ENCODE results near the gene GALK2. TPM values are rescaled to one million over a fixed set of nuclear protein-coding genes. Genes with fewer than 3 reads are reported as not detected.

Gene GALK2
- total and polyA plus RNA-seq, 8 donors, result 9.3 to 28.0 (median 16.6) TPM

DNA sequence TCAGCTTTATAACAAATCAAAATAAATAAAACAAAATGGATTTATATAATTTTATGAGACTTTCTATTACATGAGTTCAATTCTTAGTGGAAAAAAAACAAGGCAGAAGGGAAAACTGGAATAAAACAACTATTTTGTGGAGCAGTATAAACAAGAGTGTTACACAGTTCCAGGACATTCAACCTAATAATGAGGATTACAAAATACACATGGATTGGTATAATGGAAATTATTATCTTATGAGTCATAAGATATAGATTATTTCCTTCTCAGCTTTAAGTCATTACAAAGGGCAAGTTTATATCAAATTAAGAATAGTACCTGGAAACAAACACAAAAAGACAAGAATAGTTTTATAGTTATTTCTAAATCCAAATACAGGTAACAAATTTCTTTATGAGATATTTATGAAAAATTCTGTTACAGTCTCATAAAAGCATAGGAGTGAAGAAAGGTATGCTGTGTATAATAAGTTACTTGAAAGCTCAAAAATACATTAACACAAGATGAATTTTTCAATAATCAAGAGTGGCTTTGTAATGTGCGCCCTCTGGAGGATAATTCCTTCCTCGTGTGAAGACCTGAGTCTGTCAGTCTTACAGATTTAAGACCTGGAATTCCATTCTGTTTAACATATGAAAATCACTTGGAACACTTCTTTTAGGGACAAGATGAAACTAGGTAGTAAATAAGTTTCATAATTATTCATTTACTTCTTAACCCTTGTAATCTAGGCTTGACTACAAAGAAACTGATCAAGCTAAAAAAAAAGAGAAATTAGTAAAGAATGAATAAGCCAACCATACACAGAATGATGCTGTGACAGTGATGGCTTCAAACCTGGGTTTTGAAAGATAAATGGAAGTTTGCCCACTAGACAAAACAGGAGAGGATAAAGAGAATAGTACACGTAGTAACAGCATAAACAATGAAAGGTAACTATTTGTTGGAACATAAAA is 24.1 kb upstream of the GALK2 start:
- Histone ChIP-seq H3K27me3 (no peaks in the 10 kb centered on the region), H3K4me3 (no peak overlapping the region), H3K27ac (no peak overlapping the region), H3K4me1 (peaks cover 0 to 3% (median 0%) of the 10 kb centered on the region in 3 donors), H3K9me3 (no peaks in the 10 kb centered on the region), H3K36me3 (peaks cover 0 to 16% (median 9%) of the 10 kb centered on the region in 3 donors)
- 14 to 24% methylated on average over 3 of the region's 3 CpGs for WGBS, 2 donors
- ATAC-seq, result peak; percentile 60 to 80 (median 68)
- peak in 2 of 6 donors; percentile 8 to 23 for DNase-seq
- intact Hi-C loops (cut with DNase I), result no loop called here
- peak; percentile 67 for FAIRE-seq
- TF ChIP-seq, protein P1, sequence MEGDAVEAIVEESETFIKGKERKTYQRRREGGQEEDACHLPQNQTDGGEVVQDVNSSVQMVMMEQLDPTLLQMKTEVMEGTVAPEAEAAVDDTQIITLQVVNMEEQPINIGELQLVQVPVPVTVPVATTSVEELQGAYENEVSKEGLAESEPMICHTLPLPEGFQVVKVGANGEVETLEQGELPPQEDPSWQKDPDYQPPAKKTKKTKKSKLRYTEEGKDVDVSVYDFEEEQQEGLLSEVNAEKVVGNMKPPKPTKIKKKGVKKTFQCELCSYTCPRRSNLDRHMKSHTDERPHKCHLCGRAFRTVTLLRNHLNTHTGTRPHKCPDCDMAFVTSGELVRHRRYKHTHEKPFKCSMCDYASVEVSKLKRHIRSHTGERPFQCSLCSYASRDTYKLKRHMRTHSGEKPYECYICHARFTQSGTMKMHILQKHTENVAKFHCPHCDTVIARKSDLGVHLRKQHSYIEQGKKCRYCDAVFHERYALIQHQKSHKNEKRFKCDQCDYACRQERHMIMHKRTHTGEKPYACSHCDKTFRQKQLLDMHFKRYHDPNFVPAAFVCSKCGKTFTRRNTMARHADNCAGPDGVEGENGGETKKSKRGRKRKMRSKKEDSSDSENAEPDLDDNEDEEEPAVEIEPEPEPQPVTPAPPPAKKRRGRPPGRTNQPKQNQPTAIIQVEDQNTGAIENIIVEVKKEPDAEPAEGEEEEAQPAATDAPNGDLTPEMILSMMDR (IDR thresholded peaks at IDR 0.05), result peak in 2 of 4 donors; percentile 35 to 47

DNA sequence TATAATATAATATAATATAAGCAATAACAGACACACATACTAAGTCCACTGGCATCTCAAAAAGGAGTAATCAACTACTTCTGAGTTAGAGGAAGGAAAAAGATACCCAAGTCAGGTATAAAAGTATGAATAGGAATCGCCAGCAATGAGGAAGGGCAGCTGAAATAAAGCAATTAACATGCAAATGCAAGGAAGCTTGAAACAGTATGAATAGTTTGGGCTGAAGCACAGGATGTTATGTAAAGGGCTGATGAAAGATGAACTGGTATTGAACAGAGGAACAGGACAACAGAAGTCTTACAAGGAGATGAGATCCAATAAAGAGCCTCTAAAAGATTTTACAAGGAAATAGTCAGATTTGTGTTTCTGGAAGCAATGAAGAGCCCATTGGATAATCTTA is 21.7 kb upstream of the GALK2 start:
- intact Hi-C loops (cut with DNase I), result no loop called here
- FAIRE-seq (no peak), DNase-seq (no peak), ATAC-seq (no peak)
- Histone ChIP-seq H3K4me3 (no peak overlapping the region), H3K4me1 (peaks cover 2 to 5% (median 3%) of the 10 kb centered on the region in 3 donors), H3K9me3 (no peaks in the 10 kb centered on the region), H3K36me3 (peaks cover 0 to 4% (median 3%) of the 10 kb centered on the region in 3 donors), H3K27me3 (no peaks in the 10 kb centered on the region), H3K27ac (no peak overlapping the region)
- 69 to 76% methylated on average over 1 of the region's 1 CpG for WGBS, 2 donors
- TF ChIP-seq, protein P1 (IDR thresholded peaks at IDR 0.05), result no peak

DNA sequence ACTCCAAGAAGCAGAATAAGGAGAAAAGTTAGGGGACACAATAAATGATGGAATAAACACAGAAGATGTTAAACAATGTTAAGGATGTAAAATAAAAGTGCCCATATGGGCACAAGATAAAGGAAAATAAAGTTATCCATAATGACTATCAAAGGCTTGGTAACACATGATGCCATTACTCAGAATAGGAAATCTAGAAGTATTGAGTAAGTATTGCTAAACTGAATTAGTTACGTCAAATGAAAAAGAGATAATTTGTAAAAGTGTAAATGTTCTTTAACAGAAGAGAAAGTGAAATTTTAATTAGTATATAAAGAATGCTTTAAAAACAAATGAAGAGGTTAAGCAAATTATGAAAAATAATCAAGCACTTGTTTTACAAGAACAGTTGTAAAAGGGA is 21.3 kb upstream of the GALK2 start:
- TF ChIP-seq, protein P1 (IDR thresholded peaks at IDR 0.05), result no peak
- DNase-seq, result no peak
- H3K27ac ChIP-seq, result no peak overlapping the region
- no peak overlapping the region for H3K4me3 ChIP-seq
- WGBS, 2 donors, result 67 to 87% methylated on average over 1 of the region's 1 CpG
- no peak for FAIRE-seq
- H3K36me3 ChIP-seq, result no peaks in the 10 kb centered on the region
- intact Hi-C loops (cut with DNase I), result no loop called here
- no peaks in the 10 kb centered on the region for H3K9me3 ChIP-seq
- ATAC-seq, result no peak
- H3K27me3 ChIP-seq, result no peaks in the 10 kb centered on the region
- peaks cover 3 to 9% (median 6%) of the 10 kb centered on the region in 3 donors for H3K4me1 ChIP-seq

DNA sequence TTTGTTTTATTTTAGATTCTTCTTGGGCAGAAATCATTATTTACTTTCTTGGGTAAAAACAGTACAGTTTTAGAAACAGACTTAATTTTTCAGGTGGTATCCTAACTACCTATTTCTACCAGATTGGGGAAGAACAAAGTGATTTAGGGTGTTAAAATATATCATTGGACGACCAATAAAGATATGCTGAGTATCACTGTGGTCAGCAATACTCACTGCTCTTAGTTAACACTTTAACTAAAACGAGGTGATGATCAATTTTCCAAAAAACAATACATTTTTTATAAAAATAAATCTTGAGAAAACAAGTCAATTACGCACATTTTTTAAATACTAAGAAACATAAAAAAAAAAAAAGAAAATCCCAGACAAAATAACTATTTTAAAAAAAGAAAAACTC is 18.2 kb upstream of the GALK2 start:
- no peak for DNase-seq
- Histone ChIP-seq H3K9me3 (no peaks in the 10 kb centered on the region), H3K4me3 (no peak overlapping the region), H3K36me3 (no peaks in the 10 kb centered on the region), H3K4me1 (peaks cover 11 to 18% (median 14%) of the 10 kb centered on the region in 3 donors), H3K27ac (no peak overlapping the region), H3K27me3 (no peaks in the 10 kb centered on the region)
- 64 to 75% methylated on average over 3 of the region's 3 CpGs for WGBS, 2 donors
- TF ChIP-seq, protein P1 (IDR thresholded peaks at IDR 0.05), result no peak
- FAIRE-seq, result no peak
- no peak for ATAC-seq
- intact Hi-C loops (cut with DNase I), result no loop called here

Data from pancreas (tissue), 10 donors.